Prostate gland (tissue), 2 donors: ENCODE data around the gene ALDH3A1. TPM values are rescaled to one million over a fixed set of nuclear protein-coding genes. Genes with fewer than 3 reads are reported as not detected.
"Not testable (repeated sequence)": the region's sequence is repeated elsewhere in the genome, so short reads cannot be mapped to it uniquely, and the experiment has no call there.

Experiments
- DNase-seq: peaks from one replicate; pipeline ENCODE4 v3.0.0-alpha.2; 2019; ENCODE audit warnings: low spot score
- H3K27ac ChIP-seq, 2 donors: fragments of 200-600 bp; sonication (generic); 2 replicates each; pipeline ENCODE4 v1.5.1; 2017 to 2019
- H3K27me3 ChIP-seq: fragments of 200-600 bp; sonication (generic); replicated peaks from 2 replicates; pipeline ENCODE4 v1.5.1; 2019; ENCODE audit not compliant: insufficient read depth
- H3K36me3 ChIP-seq, 2 donors: fragments of 200-600 bp; sonication (generic); 1 replicate in 1 of 2; 2 replicates in 1 of 2; pipeline versions ENCODE4 v1.5.1 to v1.8.1; 2017 to 2019
- H3K4me1 ChIP-seq: fragments of 200-600 bp; sonication (generic); replicated peaks from 2 replicates; pipeline ENCODE4 v1.5.1; 2019
- H3K4me3 ChIP-seq, 2 donors: fragments of 200-600 bp; sonication (generic); 2 replicates each; pipeline ENCODE4 v1.5.1; 2017 to 2019
- H3K9me3 ChIP-seq: fragments of 200-600 bp; sonication (generic); 2 replicates; pipeline ENCODE4 v1.5.1; 2017
- CTCF ChIP-seq, 4 experiments: fragments of 200-600 bp in 2 of 4; fragments of 450-650 bp in 2 of 4; sonication (generic) in 2 of 4; IDR thresholded peaks; 1 replicate in 3 of 4; 2 replicates in 1 of 4; pipeline ENCODE4 v1.5.1; 2016 to 2019; ENCODE audit warnings: antibody characterized with exemption in 4 of 4, mild to moderate bottlenecking in 2 of 4, moderate library complexity in 2 of 4
- POLR2A ChIP-seq: fragments of 450-650 bp; IDR thresholded peaks from one replicate; pipeline ENCODE4 v1.6.1; 2016; ENCODE audit warnings: antibody characterized with exemption, mild to moderate bottlenecking
- POLR2AphosphoS5 ChIP-seq: sonication (generic); formaldehyde crosslinking; IDR thresholded peaks from one replicate; pipeline ENCODE4 v1.6.1; 2017; ENCODE audit warnings: antibody characterized with exemption
- WGBS: methylation state at CpG from one replicate; pipeline ENCODE4 v1.1.5; 2018; 5-methylcytosine and 5-hydroxymethylcytosine counted together
- intact Hi-C: fragments of 100-400 bp; cut with DNase I; formaldehyde crosslinking; loops from one replicate; pipeline ENCODE4 v1.14.2; 2022
- total RNA-seq, 2 donors: library from RNA; depleted of rRNA; stranded (reverse); fragments of >200 nt; gene quantifications; one replicate each; pipeline ENCODE4 v1.1.0, GENCODE V29; 2016

Gene ALDH3A1
- total RNA-seq, 2 donors from 2014 or later, result 2.1 to 12.8 TPM

- DNase-seq, result peak; percentile 61
- no peaks in the 10 kb centered on the region for H3K9me3 ChIP-seq
- 24% methylated on average over 12 of the region's 12 CpGs for WGBS
- H3K36me3 ChIP-seq, result no peaks in the 10 kb centered on the region
- no peaks in the 10 kb centered on the region for H3K4me1 ChIP-seq
- no peaks in the 10 kb centered on the region for H3K27me3 ChIP-seq
- TF ChIP-seq POLR2AphosphoS5, result peak; percentile 37
- TF ChIP-seq CTCF (IDR thresholded peaks at IDR 0.05), result peak; percentile 73 to 95 (median 91)
- no peak for TF ChIP-seq POLR2A
- intact Hi-C loops, result loop anchor here (1.0 kb wide), 1 partner anchor 252 kb away; no protein-coding TSS in a partner anchor
- no peak overlapping the region for H3K27ac ChIP-seq
- no peak overlapping the region for H3K4me3 ChIP-seq
These were observed 18.5 kb upstream of the ALDH3A1 start for GRCh38 chr17:19766421-19767270.

GRCh38 chr17:19766016-19766415 lies 17.9 kb upstream of the ALDH3A1 start:
- no peak for DNase-seq
- H3K27me3 ChIP-seq, result no peaks in the 10 kb centered on the region
- TF ChIP-seq CTCF (IDR thresholded peaks at IDR 0.05) (no peak), POLR2A (no peak), POLR2AphosphoS5 (no peak)
- intact Hi-C loops, result loop anchor here (1.0 kb wide), 1 partner anchor 252 kb away; no protein-coding TSS in a partner anchor
- H3K4me3 ChIP-seq, result no peak overlapping the region
- no peaks in the 10 kb centered on the region for H3K9me3 ChIP-seq
- no peak overlapping the region for H3K27ac ChIP-seq
- H3K36me3 ChIP-seq, result no peaks in the 10 kb centered on the region
- no peaks in the 10 kb centered on the region for H3K4me1 ChIP-seq
- 71% methylated on average over 7 of the region's 7 CpGs for WGBS

- H3K9me3 ChIP-seq, H3K27ac ChIP-seq, H3K36me3 ChIP-seq, H3K4me1 ChIP-seq, DNase-seq, H3K4me3 ChIP-seq, H3K27me3 ChIP-seq: not testable (repeated sequence)
- intact Hi-C loops, result loop anchor here (5.0 kb wide), 2 partner anchors 117 to 402 kb away; partner anchors contain the start of genes ALDH3A2 and B9D1
- 94% methylated on average over 6 of the region's 6 CpGs for WGBS
These were observed 15.9 kb upstream of the ALDH3A1 start for GRCh38 chr17:19763991-19764390.

- H3K27me3 ChIP-seq, result no peaks in the 10 kb centered on the region
- DNase-seq, result no peak
- H3K9me3 ChIP-seq, result no peaks in the 10 kb centered on the region
- 96% methylated on average over 2 of the region's 2 CpGs for WGBS
- no peak overlapping the region for H3K4me3 ChIP-seq
- no peaks in the 10 kb centered on the region for H3K36me3 ChIP-seq
- H3K4me1 ChIP-seq, result no peaks in the 10 kb centered on the region
- no peak overlapping the region for H3K27ac ChIP-seq
- TF ChIP-seq POLR2AphosphoS5 (no peak), CTCF (IDR thresholded peaks at IDR 0.05) (no peak), POLR2A (no peak)
- intact Hi-C loops, result loop anchor here (5.0 kb wide), 2 partner anchors 116 to 401 kb away; partner anchors contain the start of genes ALDH3A2 and B9D1
These were observed 15.3 kb upstream of the ALDH3A1 start for GRCh38 chr17:19763416-19763815.

GRCh38 chr17:19762515-19762961 lies 14.4 kb upstream of the ALDH3A1 start:
- H3K27me3 ChIP-seq, result no peaks in the 10 kb centered on the region
- TF ChIP-seq CTCF (IDR thresholded peaks at IDR 0.05) (peak; percentile 43 to 78 (median 58)), POLR2A (no peak)
- H3K36me3 ChIP-seq, result no peaks in the 10 kb centered on the region
- peak; percentile 38 for DNase-seq
- H3K9me3 ChIP-seq, result no peaks in the 10 kb centered on the region
- WGBS, result 42% methylated on average over 12 of the region's 15 CpGs
- no peaks in the 10 kb centered on the region for H3K4me1 ChIP-seq
- intact Hi-C loops, result loop anchor here (5.0 kb wide), 2 partner anchors 115 to 400 kb away; partner anchors contain the start of genes ALDH3A2 and B9D1
- no peak overlapping the region for H3K27ac ChIP-seq
- H3K4me3 ChIP-seq, result no peak overlapping the region
